ENCODE results near the gene TLR1. TPM values are rescaled to one million over a fixed set of nuclear protein-coding genes. Genes with fewer than 3 reads are reported as not detected.
"Not testable (repeated sequence)": the region's sequence is repeated elsewhere in the genome, so short reads cannot be mapped to it uniquely, and the experiment has no call there.

Gene TLR1
- total RNA-seq, 2 experiments from 2014 or later = 8.1 to 9.6 TPM

DNA sequence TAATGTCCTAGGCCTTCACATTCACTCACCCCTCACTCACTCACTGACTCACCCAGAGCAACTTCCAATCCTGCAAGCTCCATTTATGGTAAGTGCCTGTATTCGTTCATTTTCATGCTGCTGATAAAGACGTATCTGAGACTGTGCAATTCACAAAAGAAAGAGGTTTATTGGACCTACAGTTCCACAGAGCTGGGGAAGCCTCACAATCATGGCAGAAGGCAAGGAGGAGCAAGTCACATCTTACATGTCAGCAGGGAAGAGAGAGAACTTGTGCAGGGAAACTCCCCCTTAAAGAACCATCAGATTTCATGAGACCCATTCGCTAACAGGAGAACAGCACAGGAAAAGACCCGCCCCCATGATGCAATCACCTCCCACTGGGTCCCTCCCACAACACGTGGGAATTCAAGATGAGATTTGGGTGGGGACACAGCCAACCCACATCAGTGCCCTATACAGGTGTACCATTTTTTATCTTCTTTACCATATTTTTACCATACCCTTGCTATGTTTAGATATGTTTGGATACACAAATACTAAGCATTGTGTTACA is 18.2 kb upstream of the TLR1 start:
- Mint-ChIP-seq H3K27me3 (ENCODE audit: low read depth) (no peaks in the 10 kb centered on the region), H3K9me3 (ENCODE audit: insufficient read depth) (no peaks in the 10 kb centered on the region), H3K4me1 (ENCODE audit: low read depth) (peaks cover 6% of the 10 kb centered on the region), H3K27ac (no peak overlapping the region), H3K4me3 (no peak overlapping the region), H3K36me3 (ENCODE audit: low read depth) (peaks cover 10% of the 10 kb centered on the region)
- no peak for ATAC-seq
- ChIA-PET CTCF (interaction anchor here (1.5 kb wide), 1 partner anchor 41 kb away, joined by 4 read pairs; no protein-coding TSS in a partner anchor), POLR2A (no interaction called here)
- DNase-seq = no peak

DNA sequence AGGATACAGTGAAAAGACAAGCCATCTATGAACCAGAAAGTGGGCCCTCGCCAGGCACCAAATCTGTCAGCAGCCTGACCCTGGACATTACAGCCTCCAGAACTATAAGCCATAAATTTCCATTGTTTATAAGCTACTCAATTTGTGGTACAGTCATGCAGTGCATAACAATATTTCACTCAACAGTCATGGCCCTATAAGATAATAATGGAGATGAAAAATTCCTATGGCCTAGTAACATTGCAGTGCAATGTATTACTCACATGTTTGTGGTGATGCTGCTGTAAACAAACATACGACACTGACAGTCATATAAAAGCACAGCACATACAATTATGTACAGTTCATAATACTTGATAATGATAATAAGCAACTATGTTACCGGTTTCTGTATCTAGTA is 17.1 kb upstream of the TLR1 start:
- peaks cover 10% of the 10 kb centered on the region for H3K36me3 Mint-ChIP-seq (ENCODE audit: low read depth)
- ChIA-PET CTCF (interaction anchor here (1.1 kb wide), 1 partner anchor 17 kb away, joined by 4 read pairs; the partner anchor contains the start of gene TLR1), POLR2A (no interaction called here)
- no peaks in the 10 kb centered on the region for H3K9me3 Mint-ChIP-seq (ENCODE audit: insufficient read depth)
- H3K27me3 Mint-ChIP-seq (ENCODE audit: low read depth) = no peaks in the 10 kb centered on the region
- H3K4me3 Mint-ChIP-seq = no peak overlapping the region
- DNase-seq = no peak
- peaks cover 6% of the 10 kb centered on the region for H3K4me1 Mint-ChIP-seq (ENCODE audit: low read depth)
- ATAC-seq = no peak
- no peak overlapping the region for H3K27ac Mint-ChIP-seq

DNA sequence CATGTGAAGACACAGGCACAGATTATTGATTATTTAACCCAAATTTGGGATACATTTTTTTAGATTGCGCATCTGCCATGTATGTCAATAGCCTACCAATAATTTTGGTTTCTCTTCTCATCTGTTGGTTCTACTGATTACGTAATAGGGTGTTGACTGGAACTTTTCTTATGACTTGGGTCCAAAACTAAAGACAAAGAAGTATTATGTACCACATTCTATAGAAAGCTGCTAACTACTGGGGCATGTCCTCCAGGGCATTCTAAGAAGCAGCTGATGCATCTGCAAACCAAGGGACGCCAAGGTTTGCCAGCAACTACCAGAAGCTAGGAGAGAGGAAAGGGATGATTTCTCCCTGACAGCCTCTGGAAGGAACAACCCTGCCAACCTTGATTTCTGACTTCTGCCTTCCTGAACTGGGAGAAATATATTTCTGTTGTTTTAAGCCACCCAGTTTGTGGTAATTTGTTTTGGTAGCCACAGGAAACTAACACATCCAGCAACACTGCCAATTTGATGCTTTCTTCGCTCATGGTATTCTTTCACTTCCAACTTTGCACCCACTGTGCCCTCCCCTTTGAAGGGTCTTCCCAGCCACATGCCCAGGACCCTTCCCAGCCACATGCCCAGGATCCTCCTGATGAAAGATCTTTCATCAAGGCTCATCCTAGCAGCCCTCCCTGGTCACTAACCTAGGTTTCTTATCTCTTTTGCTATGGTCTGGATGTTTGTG is 15.9 kb upstream of the TLR1 start:
- ChIA-PET POLR2A (no interaction called here), CTCF (no interaction called here)
- DNase-seq (no peak), ATAC-seq (no peak)
- Mint-ChIP-seq H3K4me1 (ENCODE audit: low read depth) (peaks cover 6% of the 10 kb centered on the region), H3K9me3 (ENCODE audit: insufficient read depth) (no peaks in the 10 kb centered on the region), H3K36me3 (ENCODE audit: low read depth) (peaks cover 10% of the 10 kb centered on the region), H3K27ac (no peak overlapping the region), H3K4me3 (no peak overlapping the region), H3K27me3 (ENCODE audit: low read depth) (no peaks in the 10 kb centered on the region)

DNA sequence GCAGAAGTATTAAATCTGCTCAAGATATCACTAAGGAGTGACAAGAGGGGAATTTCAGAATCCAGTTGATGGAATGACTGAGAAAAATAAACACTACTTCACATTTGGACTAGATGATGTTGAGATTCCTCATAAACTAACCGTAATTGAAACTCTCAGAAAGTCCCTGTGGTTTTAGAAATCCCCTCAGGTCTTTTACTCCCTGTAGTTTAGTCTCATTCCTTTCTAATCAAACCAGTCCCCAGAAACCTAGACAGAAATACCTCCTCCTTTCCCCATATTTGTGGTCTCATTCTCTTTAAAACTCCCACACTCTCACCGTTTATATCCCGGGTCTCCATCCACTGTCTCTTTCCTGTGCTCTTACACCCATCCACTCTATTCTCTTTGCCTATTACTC is 15.0 kb upstream of the TLR1 start:
- no peak for ATAC-seq
- no peak overlapping the region for H3K4me3 Mint-ChIP-seq
- peaks cover 6% of the 10 kb centered on the region for H3K4me1 Mint-ChIP-seq (ENCODE audit: low read depth)
- H3K36me3 Mint-ChIP-seq (ENCODE audit: low read depth) = peaks cover 10% of the 10 kb centered on the region
- H3K9me3 Mint-ChIP-seq (ENCODE audit: insufficient read depth) = no peaks in the 10 kb centered on the region
- ChIA-PET POLR2A (no interaction called here), CTCF (interaction anchor here (1.0 to 1.1 kb wide), 2 partner anchors 26 to 41 kb away, joined by 3 read pairs; no protein-coding TSS in a partner anchor)
- no peak for DNase-seq
- no peak overlapping the region for H3K27ac Mint-ChIP-seq
- H3K27me3 Mint-ChIP-seq (ENCODE audit: low read depth) = no peaks in the 10 kb centered on the region

DNA sequence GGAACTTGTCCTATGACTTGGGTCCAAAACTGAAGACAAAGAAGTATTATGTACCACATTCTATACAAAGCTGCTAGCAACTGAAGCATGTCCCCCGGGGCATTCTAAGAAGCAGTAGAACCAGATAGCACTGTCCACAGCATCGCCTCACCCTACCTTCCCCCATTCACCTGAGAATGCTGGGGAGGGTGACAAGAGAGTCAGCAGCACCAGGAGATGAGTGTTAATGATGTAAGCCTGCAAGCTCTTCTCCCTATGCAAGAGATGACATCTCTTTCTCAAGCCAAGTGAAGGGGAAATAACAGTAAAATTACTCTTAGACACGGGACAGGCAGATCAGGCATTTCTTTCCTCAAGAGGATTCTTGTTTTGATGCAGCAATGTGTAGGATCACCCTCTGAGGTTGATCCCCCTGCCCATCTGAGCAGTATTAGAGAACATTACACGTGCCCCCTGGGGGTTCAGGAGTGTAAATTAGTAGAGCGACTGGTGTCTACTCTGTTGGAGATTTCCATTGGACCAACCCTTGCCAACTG is 13.9 kb upstream of the TLR1 start:
- Mint-ChIP-seq H3K36me3 (ENCODE audit: low read depth) (peaks cover 9% of the 10 kb centered on the region), H3K9me3 (ENCODE audit: insufficient read depth) (no peaks in the 10 kb centered on the region), H3K27ac (no peak overlapping the region), H3K4me3 (no peak overlapping the region), H3K4me1 (ENCODE audit: low read depth) (peaks cover 9% of the 10 kb centered on the region), H3K27me3 (ENCODE audit: low read depth) (no peaks in the 10 kb centered on the region)
- no peak for ATAC-seq
- CTCF ChIA-PET = interaction anchor here (1.0 kb wide), 1 partner anchor 24 kb away, joined by 3 read pairs; no protein-coding TSS in a partner anchor
- POLR2A ChIA-PET = no interaction called here
- no peak for DNase-seq

DNA sequence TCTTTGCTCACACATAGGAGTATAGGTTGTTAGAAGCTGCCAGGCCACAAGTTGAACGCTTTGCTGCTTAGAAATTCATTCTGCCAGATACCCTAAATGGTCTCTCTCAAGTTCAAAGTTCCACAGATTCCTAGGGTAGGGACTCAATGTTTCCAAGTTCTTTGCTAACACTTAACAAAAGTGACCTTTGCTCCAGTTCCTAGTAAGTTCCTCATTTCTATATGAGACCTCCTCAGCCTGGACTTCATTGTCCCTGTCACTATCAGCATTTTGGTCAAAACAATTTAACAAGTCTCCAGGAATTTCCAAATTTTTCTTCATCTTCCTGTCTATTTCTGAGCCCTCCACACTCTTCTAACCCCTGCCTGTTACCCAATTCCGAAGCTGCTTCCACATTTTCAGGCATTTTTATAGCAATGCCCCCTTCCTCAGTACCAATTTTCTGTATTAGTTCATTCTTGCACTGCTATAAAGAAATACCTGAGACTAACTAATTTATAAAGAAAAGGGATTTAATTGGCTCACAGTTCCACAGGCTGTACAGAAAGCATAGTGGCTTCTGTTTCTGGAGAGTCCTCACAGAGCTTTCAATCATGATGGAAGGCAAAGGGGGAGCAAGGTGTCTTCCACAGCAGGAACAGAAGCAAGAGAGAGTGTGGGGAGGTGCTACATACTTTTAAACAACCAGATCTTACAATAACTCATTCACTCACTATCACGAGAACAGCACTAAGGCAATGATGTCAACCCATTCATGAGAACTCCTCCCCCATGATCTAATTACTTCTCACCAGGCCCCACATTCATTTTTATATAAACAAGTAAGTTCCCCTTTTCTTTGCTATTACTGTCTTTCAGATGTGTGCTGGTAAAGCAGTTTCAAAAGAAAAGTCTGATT is 11.5 kb upstream of the TLR1 start:
- ChIA-PET POLR2A (interaction anchor here (1.8 kb wide), 1 partner anchor 11 kb away, joined by 6 read pairs; the partner anchor contains the start of gene TLR1), CTCF (interaction anchor here (1.1 kb wide), 1 partner anchor 44 kb away, joined by 3 read pairs; no protein-coding TSS in a partner anchor)
- Mint-ChIP-seq H3K4me3 (no peak overlapping the region), H3K27ac (no peak overlapping the region), H3K36me3 (ENCODE audit: low read depth) (peaks cover 2% of the 10 kb centered on the region), H3K4me1 (ENCODE audit: low read depth) (peaks cover 9% of the 10 kb centered on the region), H3K27me3 (ENCODE audit: low read depth) (no peaks in the 10 kb centered on the region), H3K9me3 (ENCODE audit: insufficient read depth) (no peaks in the 10 kb centered on the region)
- DNase-seq (no peak), ATAC-seq (no peak)

DNA sequence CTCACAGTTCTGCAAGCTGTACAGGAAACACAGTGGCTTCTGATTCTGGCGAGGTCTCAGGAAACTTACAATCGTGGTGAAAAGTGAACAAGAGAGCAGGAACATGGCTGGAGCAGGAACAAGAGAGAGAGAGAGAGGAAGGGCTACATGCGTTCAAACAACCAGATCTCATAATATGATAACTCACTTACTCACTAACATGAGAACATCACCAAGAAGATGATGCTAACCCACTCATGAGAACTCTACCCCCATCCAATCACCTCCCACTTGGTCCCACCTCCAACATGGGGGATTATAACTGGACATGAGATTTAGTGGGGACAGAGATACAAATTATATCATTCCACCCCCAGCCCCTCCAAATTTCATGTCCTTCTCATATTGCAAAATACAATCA is 9.8 kb upstream of the TLR1 start:
- no peak for ATAC-seq
- no peak for DNase-seq
- POLR2A ChIA-PET = no interaction called here
- CTCF ChIA-PET = no interaction called here
- Mint-ChIP-seq H3K27ac (no peak overlapping the region), H3K4me3 (no peak overlapping the region), H3K27me3 (ENCODE audit: low read depth) (no peaks in the 10 kb centered on the region), H3K9me3 (ENCODE audit: insufficient read depth) (no peaks in the 10 kb centered on the region), H3K4me1 (ENCODE audit: low read depth) (peaks cover 3% of the 10 kb centered on the region), H3K36me3 (ENCODE audit: low read depth) (peaks cover 2% of the 10 kb centered on the region)

DNA sequence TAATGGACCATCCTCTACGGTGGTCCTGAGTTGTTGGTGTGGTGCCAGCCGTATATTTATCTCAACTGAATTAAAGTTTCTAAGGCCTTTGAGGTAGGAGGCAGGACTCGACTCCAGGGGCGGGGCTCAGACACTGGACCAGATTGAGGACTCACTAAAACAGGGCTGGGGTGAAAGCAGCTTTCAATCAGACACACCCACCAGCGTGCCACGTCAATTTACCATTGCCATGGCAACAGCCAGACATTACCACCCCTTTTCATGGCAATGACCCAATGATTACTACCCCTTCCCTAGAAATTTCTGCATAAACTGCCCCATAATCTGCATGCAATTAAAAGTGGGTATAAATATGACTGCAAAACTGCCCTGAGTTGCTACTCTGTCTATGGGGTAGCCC is 6.7 kb upstream of the TLR1 start:
- H3K27me3 Mint-ChIP-seq (ENCODE audit: low read depth) = no peaks in the 10 kb centered on the region
- no peak for ATAC-seq
- peaks cover 2% of the 10 kb centered on the region for H3K36me3 Mint-ChIP-seq (ENCODE audit: low read depth)
- CTCF ChIA-PET = no interaction called here
- no peaks in the 10 kb centered on the region for H3K9me3 Mint-ChIP-seq (ENCODE audit: insufficient read depth)
- no peak overlapping the region for H3K27ac Mint-ChIP-seq
- peaks cover 3% of the 10 kb centered on the region for H3K4me1 Mint-ChIP-seq (ENCODE audit: low read depth)
- no peak for DNase-seq
- POLR2A ChIA-PET = no interaction called here
- H3K4me3 Mint-ChIP-seq = no peak overlapping the region

DNA sequence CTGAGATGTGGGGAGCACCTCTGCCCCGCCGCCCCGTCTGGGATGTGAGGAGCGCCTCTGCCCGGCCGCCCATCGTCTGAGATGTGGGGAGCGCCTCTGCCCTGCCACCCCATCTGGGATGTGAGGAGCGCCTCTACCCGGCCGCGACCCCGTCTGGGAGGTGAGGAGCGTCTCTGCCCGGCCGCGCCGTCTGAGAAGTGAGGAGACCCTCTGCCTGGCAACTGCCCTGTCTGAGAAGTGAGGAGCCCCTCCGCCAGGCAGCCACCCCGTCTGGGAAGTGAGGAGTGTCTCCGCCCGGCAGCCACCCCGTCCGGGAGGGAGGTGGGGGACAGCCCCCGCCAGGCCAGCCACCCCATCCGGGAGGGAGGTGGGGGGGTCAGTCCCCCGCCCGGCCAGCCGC is 2.9 kb upstream of the TLR1 start:
- CTCF ChIA-PET; POLR2A ChIA-PET; DNase-seq; H3K9me3 Mint-ChIP-seq (ENCODE audit: insufficient read depth); H3K27ac Mint-ChIP-seq; H3K27me3 Mint-ChIP-seq (ENCODE audit: low read depth); H3K4me3 Mint-ChIP-seq; ATAC-seq: not testable (repeated sequence)
- peaks cover 14% of the 10 kb centered on the region for H3K36me3 Mint-ChIP-seq (ENCODE audit: low read depth)
- peaks cover 25% of the 10 kb centered on the region for H3K4me1 Mint-ChIP-seq (ENCODE audit: low read depth)

DNA sequence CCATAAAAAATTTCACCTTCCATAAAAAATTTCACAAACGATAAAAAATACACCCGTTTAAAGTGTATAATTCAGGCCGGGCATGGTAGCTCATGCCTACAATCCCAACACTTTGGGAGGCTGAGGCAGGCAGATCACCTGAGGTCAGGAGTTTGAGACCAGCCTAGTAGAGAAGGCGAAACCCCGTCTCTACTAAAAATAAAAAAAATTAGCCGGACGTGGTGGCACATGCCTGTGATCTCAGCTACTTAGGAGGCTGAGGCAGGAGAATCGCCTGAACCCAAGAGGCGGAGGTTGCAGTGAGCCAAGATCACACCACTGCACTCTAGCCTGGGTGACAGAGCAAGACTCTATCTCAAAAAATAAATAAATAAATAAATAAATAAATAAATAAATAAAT is 1.7 kb upstream of the TLR1 start:
- H3K27ac Mint-ChIP-seq; ATAC-seq; POLR2A ChIA-PET; H3K27me3 Mint-ChIP-seq (ENCODE audit: low read depth); DNase-seq: not testable (repeated sequence)
- Mint-ChIP-seq H3K36me3 (ENCODE audit: low read depth) (peaks cover 21% of the 10 kb centered on the region), H3K9me3 (ENCODE audit: insufficient read depth) (peaks cover 18% of the 10 kb centered on the region), H3K4me1 (ENCODE audit: low read depth) (peaks cover 25% of the 10 kb centered on the region), H3K4me3 (peak overlapping the region; percentile 75)
- CTCF ChIA-PET = interaction anchor here (1.5 to 6.1 kb wide), 4 partner anchors 23 to 67 kb away, joined by 8 to 78 read pairs (median 16); partner anchors contain the start of genes TLR10 and TLR6

DNA sequence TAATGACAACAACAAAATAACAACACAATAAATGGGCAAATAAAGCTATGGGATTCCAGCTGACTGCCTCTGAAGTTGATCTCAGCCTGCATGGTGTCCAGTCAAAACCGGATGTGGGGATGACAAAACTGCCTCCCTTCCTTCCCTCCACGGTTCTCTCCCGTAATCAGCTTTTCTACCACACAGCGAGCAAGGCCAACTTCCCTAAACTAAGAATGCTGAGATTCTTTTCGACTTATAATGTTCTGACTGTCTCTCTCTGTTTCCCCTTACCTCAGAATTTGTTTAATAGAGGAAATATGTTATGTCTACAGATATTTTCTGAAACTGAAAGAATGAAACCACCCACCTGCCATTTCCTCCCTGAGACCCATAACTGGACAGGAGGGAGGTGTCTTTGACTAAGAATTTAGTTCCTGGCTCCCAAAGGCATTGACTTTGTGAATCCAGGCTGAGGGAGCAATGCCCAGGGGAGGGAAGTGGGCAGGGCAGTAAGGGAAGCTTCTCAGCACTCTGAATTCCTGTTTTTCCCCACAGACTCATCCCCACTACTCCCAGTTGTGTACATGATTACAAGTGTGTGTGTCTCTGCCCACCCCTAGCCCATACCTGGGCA is 1.0 kb upstream of the TLR1 start:
- peak; percentile 45 for DNase-seq
- H3K4me3 Mint-ChIP-seq = peak overlapping the region; percentile 75
- H3K36me3 Mint-ChIP-seq (ENCODE audit: low read depth) = peaks cover 27% of the 10 kb centered on the region
- H3K9me3 Mint-ChIP-seq (ENCODE audit: insufficient read depth) = peaks cover 21% of the 10 kb centered on the region
- ChIA-PET POLR2A (interaction anchor here (2.2 kb wide), 1 partner anchor 11 kb away, joined by 6 read pairs; no protein-coding TSS in a partner anchor), CTCF (interaction anchor here (0.8 to 6.1 kb wide), 14 partner anchors 11 to 626 kb away, joined by 3 to 78 read pairs (median 8); partner anchors contain the start of genes TLR10 and TLR6)
- ATAC-seq = peak; percentile 48
- peaks cover 25% of the 10 kb centered on the region for H3K4me1 Mint-ChIP-seq (ENCODE audit: low read depth)
- no peaks in the 10 kb centered on the region for H3K27me3 Mint-ChIP-seq (ENCODE audit: low read depth)
- peak overlapping the region; percentile 84 for H3K27ac Mint-ChIP-seq
